Measurements from ENCODE around the gene COX11. TPM values are rescaled to one million over a fixed set of nuclear protein-coding genes. Genes with fewer than 3 reads are reported as not detected.

Gene COX11
- total and polyA plus RNA-seq, 2 of the 13 experiments (the other 11 are each of a cell fraction or from before 2014, with no cell fraction given) = 103 to 203 TPM

DNA sequence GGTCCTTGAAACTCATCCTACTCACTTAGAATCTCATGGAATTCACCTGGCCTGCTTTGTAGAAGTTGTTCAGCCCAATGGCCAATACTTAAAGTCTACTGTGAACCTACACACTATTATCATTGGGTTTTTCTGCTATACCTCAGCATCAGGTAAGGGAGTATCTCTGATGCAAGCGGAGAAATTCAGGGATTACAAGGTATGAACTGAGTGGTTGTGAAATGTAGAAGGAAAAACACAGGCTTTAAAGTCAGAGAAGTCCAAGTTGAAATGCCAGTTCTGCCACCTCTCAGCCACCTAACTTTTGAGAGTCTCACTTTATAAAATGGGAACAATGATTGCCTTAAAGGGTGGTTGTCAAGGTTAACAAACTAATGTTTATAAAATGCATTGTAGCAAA is 31.0 kb downstream of the COX11 start (continued):
- TF ChIP-seq HINFP (CRISPR knock-in tag; IDR thresholded peaks at IDR 0.05; ENCODE audit: low read depth) = no peak

DNA sequence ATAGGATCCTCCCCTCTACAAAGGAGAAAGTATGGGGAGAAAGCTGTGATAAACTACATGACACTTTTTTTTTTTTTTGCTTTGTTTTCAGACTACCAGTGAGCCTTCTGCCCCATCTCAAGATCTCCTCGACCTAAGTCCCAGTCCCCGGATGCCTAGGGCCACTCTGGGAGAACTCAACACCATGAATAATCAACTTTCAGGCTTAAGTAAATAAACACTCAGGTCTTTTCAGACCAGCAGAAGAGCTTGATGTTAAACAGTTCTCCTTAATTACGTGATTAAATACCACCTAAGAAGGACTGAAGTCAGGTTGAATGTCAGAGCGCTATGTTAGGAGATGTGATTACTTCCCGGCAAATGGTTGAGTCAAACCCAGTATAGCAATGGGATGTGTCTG is 31.4 kb downstream of the COX11 start:
- no peak for TF ChIP-seq ZNF589 (CRISPR knock-in tag; conservative IDR thresholded peaks at IDR 0.05)
- no peak for TF ChIP-seq MXD3 (CRISPR knock-in tag; IDR thresholded peaks at IDR 0.05)
- no peak for TF ChIP-seq CSRNP1 (CRISPR knock-in tag; IDR thresholded peaks at IDR 0.05)
- TF ChIP-seq, protein P1, sequence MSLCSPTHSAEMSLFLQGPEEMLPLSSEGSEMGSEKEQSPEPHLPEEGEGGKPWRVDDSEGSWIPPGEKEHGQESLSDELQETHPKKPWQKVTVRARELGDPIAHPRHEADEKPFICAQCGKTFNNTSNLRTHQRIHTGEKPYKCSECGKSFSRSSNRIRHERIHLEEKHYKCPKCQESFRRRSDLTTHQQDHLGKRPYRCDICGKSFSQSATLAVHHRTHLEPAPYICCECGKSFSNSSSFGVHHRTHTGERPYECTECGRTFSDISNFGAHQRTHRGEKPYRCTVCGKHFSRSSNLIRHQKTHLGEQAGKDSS (CRISPR knock-in tag; IDR thresholded peaks at IDR 0.05; ENCODE audit: borderline replicate concordance, low read depth) = no peak
- TF ChIP-seq TEAD3 (CRISPR knock-in tag; optimal IDR thresholded peaks at IDR 0.05; ENCODE audit: borderline replicate concordance) = no peak
- TF ChIP-seq CBX1 (IDR thresholded peaks at IDR 0.05; ENCODE audit: low read depth) = no peak
- no peak for TF ChIP-seq NBN (conservative IDR thresholded peaks at IDR 0.05)
- no peak for TF ChIP-seq IRX3 (CRISPR knock-in tag; IDR thresholded peaks at IDR 0.05; ENCODE audit: borderline replicate concordance, low read depth)
- no peak for TF ChIP-seq BRCA1 (CRISPR knock-in tag; IDR thresholded peaks at IDR 0.05)
- H3K9me3 ChIP-seq (ENCODE audit: low read length) = no peaks in the 10 kb centered on the region
- no peaks in the 10 kb centered on the region for H4K20me1 ChIP-seq (ENCODE audit: insufficient read depth, low read length)
- BruUV-seq (replicated peaks) = no TSS peak
- ATAC-seq (no peak), DNase-seq (ENCODE audit: low spot score) (no peak), FAIRE-seq (no peak)
- H3K9ac ChIP-seq (ENCODE audit: insufficient read depth, low read depth, low read length) = no peak overlapping the region
- CTCF ChIA-PET (ENCODE audit: low intra/inter-chr PET ratio, low total read pairs) = no interaction called here
- no peaks in the 10 kb centered on the region for H3K27me3 ChIP-seq (ENCODE audit: control insufficient read depth in 1 of 2, insufficient read depth in 2 of 2, low read length in 2 of 2)
- H3K36me3 ChIP-seq (replicated peaks in 1 of 2; ENCODE audit: control insufficient read depth in 1 of 2, insufficient read depth in 2 of 2, low read length in 2 of 2) = peaks cover 13 to 51% of the 10 kb centered on the region in 2 experiments
- H3K4me3 ChIP-seq (replicated peaks in 1 of 3; ENCODE audit: insufficient read depth in 1 of 3, low read depth in 2 of 3, low read length in 3 of 3) = no peak overlapping the region
- 97% methylated on average over 5 of the region's 5 CpGs for WGBS (ENCODE audit: low lambda C conversion rate)
- in situ Hi-C loops (cut with HindIII; ENCODE audit: extremely low pct_ligation_motif_present, low pct_unique_long_range_greater_than_20kb) (no loop called here), intact Hi-C loops (cut with micrococcal nuclease; ENCODE audit: unreplicated experiment) (no loop called here)
- no peak overlapping the region for H3K4me2 ChIP-seq (ENCODE audit: low read depth, low read length)
- H2AFZ ChIP-seq (ENCODE audit: low read length) = no peak overlapping the region
- no peaks in the 10 kb centered on the region for H3K4me1 ChIP-seq (ENCODE audit: insufficient read depth, low read length)
- no peaks in the 10 kb centered on the region for H3K79me2 ChIP-seq (ENCODE audit: insufficient read depth, low read length)
- POLR2A ChIA-PET = no interaction called here
- H3K27ac ChIP-seq (ENCODE audit: extremely low read length, insufficient read depth, low read length) = no peak overlapping the region
